HL-60 (cell line): Measurements from ENCODE around the gene ADAMTS13.
"Not testable (repeated sequence)": the region's sequence is repeated elsewhere in the genome, so short reads cannot be mapped to it uniquely, and the experiment has no call there.

Source experiments
- DNase-seq, 2 experiments: peaks; one replicate each; pipeline ENCODE4 v3.0.0-alpha.2; 2010 to 2020; ENCODE audit warnings: low read depth in 1 of 2, low spot score in 1 of 2
- H3K27ac ChIP-seq: fragments of 250-450 bp; sonication (Bioruptor Pico); replicated peaks from 2 replicates; pipeline ENCODE4 v1.5.1; 2020; ENCODE audit warnings: mild to moderate bottlenecking, moderate library complexity
- H3K27me3 ChIP-seq: fragments of 250-450 bp; sonication (Bioruptor Pico); 2 replicates; pipeline ENCODE4 v1.5.1; 2021; ENCODE audit warnings: mild to moderate bottlenecking, moderate library complexity; ENCODE audit not compliant: insufficient read depth, poor library complexity, severe bottlenecking
- H3K4me3 ChIP-seq: replicated peaks from 2 replicates; pipeline ENCODE4 v1.5.1; 2011; ENCODE audit warnings: mild to moderate bottlenecking, control low read depth, low read length; ENCODE audit not compliant: insufficient read depth
- CTCF ChIP-seq: IDR thresholded peaks from one replicate; pipeline ENCODE4 v1.5.1; 2011; ENCODE audit warnings: low read length, control low read depth, inconsistent platforms; ENCODE audit not compliant: insufficient read depth
- GABPA ChIP-seq: IDR thresholded peaks from 2 replicates; pipeline ENCODE4 v1.6.1; 2012; ENCODE audit warnings: low read depth
- POLR2AphosphoS5 ChIP-seq: IDR thresholded peaks from 2 replicates; pipeline ENCODE4 v1.6.1; 2012; ENCODE audit warnings: low read depth
- SPI1 ChIP-seq: IDR thresholded peaks from 2 replicates; pipeline ENCODE4 v1.6.1; 2012; ENCODE audit warnings: low read depth, mild to moderate bottlenecking, borderline replicate concordance
- TF ChIP-seq, protein P1 (sequence below): IDR thresholded peaks from 2 replicates; pipeline ENCODE4 v1.6.1; 2012; ENCODE audit warnings: low read depth; ENCODE audit not compliant: insufficient replicate concordance

Gene ADAMTS13

GRCh38 chr9:133448487-133448972, 26.4 kb downstream of the ADAMTS13 start:
- Histone ChIP-seq H3K27ac (no peak overlapping the region), H3K4me3 (no peak overlapping the region)
- DNase-seq, result no peak

GRCh38 chr9:133449760-133450159, 27.6 kb downstream of the ADAMTS13 start:
- Histone ChIP-seq H3K4me3 (no peak overlapping the region), H3K27ac (no peak overlapping the region), H3K27me3 (peaks cover 4% of the 10 kb centered on the region)
- TF ChIP-seq SPI1, result no peak
- no peak for TF ChIP-seq POLR2AphosphoS5
- TF ChIP-seq, protein P1, sequence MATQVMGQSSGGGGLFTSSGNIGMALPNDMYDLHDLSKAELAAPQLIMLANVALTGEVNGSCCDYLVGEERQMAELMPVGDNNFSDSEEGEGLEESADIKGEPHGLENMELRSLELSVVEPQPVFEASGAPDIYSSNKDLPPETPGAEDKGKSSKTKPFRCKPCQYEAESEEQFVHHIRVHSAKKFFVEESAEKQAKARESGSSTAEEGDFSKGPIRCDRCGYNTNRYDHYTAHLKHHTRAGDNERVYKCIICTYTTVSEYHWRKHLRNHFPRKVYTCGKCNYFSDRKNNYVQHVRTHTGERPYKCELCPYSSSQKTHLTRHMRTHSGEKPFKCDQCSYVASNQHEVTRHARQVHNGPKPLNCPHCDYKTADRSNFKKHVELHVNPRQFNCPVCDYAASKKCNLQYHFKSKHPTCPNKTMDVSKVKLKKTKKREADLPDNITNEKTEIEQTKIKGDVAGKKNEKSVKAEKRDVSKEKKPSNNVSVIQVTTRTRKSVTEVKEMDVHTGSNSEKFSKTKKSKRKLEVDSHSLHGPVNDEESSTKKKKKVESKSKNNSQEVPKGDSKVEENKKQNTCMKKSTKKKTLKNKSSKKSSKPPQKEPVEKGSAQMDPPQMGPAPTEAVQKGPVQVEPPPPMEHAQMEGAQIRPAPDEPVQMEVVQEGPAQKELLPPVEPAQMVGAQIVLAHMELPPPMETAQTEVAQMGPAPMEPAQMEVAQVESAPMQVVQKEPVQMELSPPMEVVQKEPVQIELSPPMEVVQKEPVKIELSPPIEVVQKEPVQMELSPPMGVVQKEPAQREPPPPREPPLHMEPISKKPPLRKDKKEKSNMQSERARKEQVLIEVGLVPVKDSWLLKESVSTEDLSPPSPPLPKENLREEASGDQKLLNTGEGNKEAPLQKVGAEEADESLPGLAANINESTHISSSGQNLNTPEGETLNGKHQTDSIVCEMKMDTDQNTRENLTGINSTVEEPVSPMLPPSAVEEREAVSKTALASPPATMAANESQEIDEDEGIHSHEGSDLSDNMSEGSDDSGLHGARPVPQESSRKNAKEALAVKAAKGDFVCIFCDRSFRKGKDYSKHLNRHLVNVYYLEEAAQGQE, result no peak
- no peak for TF ChIP-seq CTCF
- TF ChIP-seq GABPA, result no peak
- DNase-seq, result no peak

More at GRCh38 chr9:133448487-133448972, 26.4 kb downstream of the ADAMTS13 start:
- no peak for TF ChIP-seq CTCF
- TF ChIP-seq, protein P1, result no peak
- TF ChIP-seq SPI1, result no peak
- TF ChIP-seq GABPA, result no peak
- no peak for TF ChIP-seq POLR2AphosphoS5
- peaks cover 4% of the 10 kb centered on the region for H3K27me3 ChIP-seq

DNA sequence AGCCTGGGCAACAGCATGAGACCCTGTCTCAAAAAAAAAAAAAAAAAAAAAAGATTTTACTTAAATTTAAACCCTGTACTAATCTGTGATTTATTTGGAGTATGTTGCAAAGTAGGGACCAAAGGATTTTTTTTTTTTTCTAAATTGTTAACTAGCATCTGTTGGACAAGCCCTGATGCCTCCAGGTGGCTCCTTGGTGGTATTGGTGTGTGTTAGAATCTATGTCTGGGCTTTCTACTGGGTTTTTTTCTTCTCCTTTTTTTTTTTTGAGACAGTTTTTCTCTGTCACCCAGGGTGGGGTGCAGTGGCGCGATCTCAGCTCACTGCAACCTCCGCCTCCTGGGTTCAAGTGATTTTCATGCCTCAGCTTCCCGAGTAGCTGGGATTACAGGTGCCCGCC, 29.7 kb downstream of the ADAMTS13 start:
- DNase-seq, H3K27ac ChIP-seq, H3K27me3 ChIP-seq, H3K4me3 ChIP-seq: not testable (repeated sequence)

DNA sequence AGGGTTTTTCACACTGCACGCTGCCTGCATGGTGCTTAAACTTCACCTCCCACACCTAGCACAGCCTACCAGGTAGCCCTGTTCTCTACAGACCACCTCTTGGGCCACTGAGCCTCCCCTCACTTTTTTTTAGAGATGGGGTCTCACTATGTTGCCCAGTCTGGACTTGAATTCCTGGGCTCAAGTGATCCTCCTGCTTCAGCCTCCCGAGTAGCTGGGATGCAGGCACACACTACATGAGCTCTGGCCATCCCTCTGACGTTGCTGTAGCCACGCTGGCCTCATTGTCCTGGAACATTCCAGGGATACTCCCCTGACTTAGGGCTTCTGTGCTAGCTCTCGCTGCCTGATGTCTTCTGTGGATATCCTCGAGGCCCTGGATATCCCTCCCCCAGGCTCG, 30.4 kb downstream of the ADAMTS13 start:
- no peak for TF ChIP-seq SPI1
- TF ChIP-seq GABPA, result no peak
- no peak for TF ChIP-seq CTCF
- TF ChIP-seq POLR2AphosphoS5, result no peak
- TF ChIP-seq, protein P1, result no peak
- no peaks in the 10 kb centered on the region for H3K27me3 ChIP-seq
- no peak for DNase-seq
- H3K4me3 ChIP-seq, result no peak overlapping the region
- no peak overlapping the region for H3K27ac ChIP-seq
